ENCODE measurements around the gene INPP5A.
"Not testable (repeated sequence)": the region's sequence is repeated elsewhere in the genome, so short reads cannot be mapped to it uniquely, and the experiment has no call there.

The INPP5A gene

GRCh38 chr10:132703419-132704007 lies 165.9 kb downstream of the INPP5A start:
- no peak overlapping the region for H3K4me3 ChIP-seq (ENCODE audit: low read length)
- no peaks in the 10 kb centered on the region for H3K79me2 ChIP-seq (ENCODE audit: low read length)
- H3K27me3 ChIP-seq (replicated peaks; ENCODE audit: insufficient read depth, low read length) = no peaks in the 10 kb centered on the region; the same call in 1 of the 2 replicates
- H4K20me1 ChIP-seq (ENCODE audit: insufficient read depth, low read length) = no peaks in the 10 kb centered on the region
- H3K4me2 ChIP-seq (ENCODE audit: low read depth, low read length) = no peak overlapping the region
- no peak overlapping the region for H3K9ac ChIP-seq (ENCODE audit: low read length)
- H3K9me2 ChIP-seq (replicated peaks; ENCODE audit: insufficient read depth, low read length) = no peaks in the 10 kb centered on the region
- no peaks in the 10 kb centered on the region for H3K4me1 ChIP-seq (ENCODE audit: low read length)
- H3K36me3 ChIP-seq (replicated peaks; ENCODE audit: insufficient read depth, low read length) = no peaks in the 10 kb centered on the region
- no peak overlapping the region for H3K27ac ChIP-seq (ENCODE audit: low read length)
- no peaks in the 10 kb centered on the region for H3F3A ChIP-seq (ENCODE audit: insufficient read depth, low read length)
- H3K9me3 ChIP-seq (replicated peaks; ENCODE audit: insufficient read depth, low read length) = no peaks in the 10 kb centered on the region
- no peak for DNase-seq
- H2AFZ ChIP-seq (ENCODE audit: low read length) = no peak overlapping the region
- TF ChIP-seq EZH2phosphoT487 (IDR thresholded peaks at IDR 0.05; ENCODE audit: low read length) (no peak), EZH2 (optimal IDR thresholded peaks at IDR 0.05; ENCODE audit: low read depth, low read length) (no peak)
- TF ChIP-seq, protein P1, sequence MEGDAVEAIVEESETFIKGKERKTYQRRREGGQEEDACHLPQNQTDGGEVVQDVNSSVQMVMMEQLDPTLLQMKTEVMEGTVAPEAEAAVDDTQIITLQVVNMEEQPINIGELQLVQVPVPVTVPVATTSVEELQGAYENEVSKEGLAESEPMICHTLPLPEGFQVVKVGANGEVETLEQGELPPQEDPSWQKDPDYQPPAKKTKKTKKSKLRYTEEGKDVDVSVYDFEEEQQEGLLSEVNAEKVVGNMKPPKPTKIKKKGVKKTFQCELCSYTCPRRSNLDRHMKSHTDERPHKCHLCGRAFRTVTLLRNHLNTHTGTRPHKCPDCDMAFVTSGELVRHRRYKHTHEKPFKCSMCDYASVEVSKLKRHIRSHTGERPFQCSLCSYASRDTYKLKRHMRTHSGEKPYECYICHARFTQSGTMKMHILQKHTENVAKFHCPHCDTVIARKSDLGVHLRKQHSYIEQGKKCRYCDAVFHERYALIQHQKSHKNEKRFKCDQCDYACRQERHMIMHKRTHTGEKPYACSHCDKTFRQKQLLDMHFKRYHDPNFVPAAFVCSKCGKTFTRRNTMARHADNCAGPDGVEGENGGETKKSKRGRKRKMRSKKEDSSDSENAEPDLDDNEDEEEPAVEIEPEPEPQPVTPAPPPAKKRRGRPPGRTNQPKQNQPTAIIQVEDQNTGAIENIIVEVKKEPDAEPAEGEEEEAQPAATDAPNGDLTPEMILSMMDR (IDR thresholded peaks at IDR 0.05; ENCODE audit: low read length) = no peak

DNA sequence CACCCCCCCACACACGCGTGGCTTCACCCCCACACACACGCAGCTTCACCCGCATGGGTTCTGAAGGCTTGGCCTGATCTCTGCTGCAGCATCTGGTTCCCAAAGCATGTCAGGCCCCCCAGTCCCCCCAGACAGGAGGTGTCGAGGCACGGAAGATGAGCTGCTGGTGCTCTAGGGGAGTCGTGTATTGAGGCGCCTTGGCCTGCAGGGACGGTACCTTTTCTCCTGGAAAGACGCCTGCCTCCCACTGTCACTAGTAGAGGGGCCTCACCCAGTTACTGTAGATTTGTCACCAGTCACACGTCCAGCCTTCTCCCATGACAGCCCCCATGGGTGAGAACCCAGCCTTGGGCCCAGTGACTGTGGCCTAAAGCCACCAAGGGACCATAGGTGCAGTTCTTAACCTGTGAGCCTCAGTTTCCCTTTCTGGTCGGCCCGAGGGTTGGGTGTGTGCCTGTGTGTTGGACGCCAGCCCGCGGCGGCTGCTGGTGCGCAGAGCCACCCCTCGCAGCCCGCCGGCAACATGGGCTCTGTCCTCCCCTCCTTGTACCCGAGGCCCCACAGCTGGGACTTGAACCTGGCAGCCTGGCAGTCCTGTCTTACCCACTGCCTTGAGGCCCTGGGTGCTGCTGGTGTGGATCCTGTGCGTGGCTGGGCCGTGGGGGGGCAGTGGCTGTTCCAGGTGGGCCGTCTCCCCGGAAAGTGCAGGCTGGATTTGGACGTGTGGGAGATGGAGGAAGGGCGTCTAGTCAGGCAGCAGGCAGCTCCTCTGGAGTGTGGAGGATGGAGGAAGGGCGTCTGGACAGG lies 166.6 kb downstream of the INPP5A start:
- no peaks in the 10 kb centered on the region; the same call in 1 of the 2 replicates for H3K27me3 ChIP-seq (replicated peaks; ENCODE audit: insufficient read depth, low read length)
- H2AFZ ChIP-seq (ENCODE audit: low read length) = no peak overlapping the region
- no peak overlapping the region for H3K4me3 ChIP-seq (ENCODE audit: low read length)
- H3K9me2 ChIP-seq (replicated peaks; ENCODE audit: insufficient read depth, low read length) = no peaks in the 10 kb centered on the region
- H3K9ac ChIP-seq (ENCODE audit: low read length) = no peak overlapping the region
- H3K27ac ChIP-seq (ENCODE audit: low read length) = no peak overlapping the region
- no peaks in the 10 kb centered on the region for H3K4me1 ChIP-seq (ENCODE audit: low read length)
- DNase-seq = no peak
- TF ChIP-seq EZH2phosphoT487 (IDR thresholded peaks at IDR 0.05; ENCODE audit: low read length) (no peak), EZH2 (optimal IDR thresholded peaks at IDR 0.05; ENCODE audit: low read depth, low read length) (no peak)
- TF ChIP-seq, protein P1 (IDR thresholded peaks at IDR 0.05; ENCODE audit: low read length) = no peak
- H3K4me2 ChIP-seq (ENCODE audit: low read depth, low read length) = no peak overlapping the region
- no peaks in the 10 kb centered on the region for H3F3A ChIP-seq (ENCODE audit: insufficient read depth, low read length)
- no peaks in the 10 kb centered on the region for H4K20me1 ChIP-seq (ENCODE audit: insufficient read depth, low read length)
- H3K36me3 ChIP-seq (replicated peaks; ENCODE audit: insufficient read depth, low read length) = no peaks in the 10 kb centered on the region
- no peaks in the 10 kb centered on the region for H3K79me2 ChIP-seq (ENCODE audit: low read length)
- no peaks in the 10 kb centered on the region for H3K9me3 ChIP-seq (replicated peaks; ENCODE audit: insufficient read depth, low read length)

GRCh38 chr10:132704815-132705064 lies 167.2 kb downstream of the INPP5A start:
- H3K4me1 ChIP-seq (ENCODE audit: low read length); H3K9ac ChIP-seq (ENCODE audit: low read length); H3K9me2 ChIP-seq (replicated peaks; ENCODE audit: insufficient read depth, low read length); H3K79me2 ChIP-seq (ENCODE audit: low read length); H3K4me3 ChIP-seq (ENCODE audit: low read length); H3K27ac ChIP-seq (ENCODE audit: low read length); H3K27me3 ChIP-seq (replicated peaks; ENCODE audit: insufficient read depth, low read length); H3K4me2 ChIP-seq (ENCODE audit: low read depth, low read length); H2AFZ ChIP-seq (ENCODE audit: low read length); H4K20me1 ChIP-seq (ENCODE audit: insufficient read depth, low read length); H3F3A ChIP-seq (ENCODE audit: insufficient read depth, low read length); H3K36me3 ChIP-seq (replicated peaks; ENCODE audit: insufficient read depth, low read length); DNase-seq; H3K9me3 ChIP-seq (replicated peaks; ENCODE audit: insufficient read depth, low read length): not testable (repeated sequence)

DNA sequence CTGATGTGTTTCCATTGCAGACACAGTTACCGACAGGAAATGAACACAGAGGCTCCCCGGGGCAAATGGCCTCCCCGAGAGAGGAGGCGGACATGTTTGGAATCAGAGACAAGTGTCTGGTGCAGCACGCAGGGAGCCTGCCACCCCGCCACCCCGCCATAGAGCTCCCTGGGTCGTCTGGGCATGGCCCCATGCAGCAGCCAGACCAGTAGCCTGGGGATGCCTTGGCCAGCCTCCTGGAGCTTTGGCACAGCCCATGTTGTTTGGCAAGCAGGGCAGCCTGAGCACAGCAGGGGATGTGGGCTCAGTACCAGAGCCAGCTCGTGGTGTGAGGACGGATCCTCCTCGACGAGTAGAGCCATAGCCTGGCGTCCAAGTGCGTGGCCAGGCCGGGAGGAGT lies 167.6 kb downstream of the INPP5A start:
- Histone ChIP-seq H3K27me3 (replicated peaks; ENCODE audit: insufficient read depth, low read length) (no peaks in the 10 kb centered on the region; the same call in 1 of the 2 replicates), H3K4me3 (ENCODE audit: low read length) (no peak overlapping the region), H3K4me2 (ENCODE audit: low read depth, low read length) (no peak overlapping the region), H2AFZ (ENCODE audit: low read length) (no peak overlapping the region), H3K9me2 (replicated peaks; ENCODE audit: insufficient read depth, low read length) (no peaks in the 10 kb centered on the region), H3K9me3 (replicated peaks; ENCODE audit: insufficient read depth, low read length) (no peaks in the 10 kb centered on the region), H3F3A (ENCODE audit: insufficient read depth, low read length) (no peaks in the 10 kb centered on the region), H3K4me1 (ENCODE audit: low read length) (no peaks in the 10 kb centered on the region), H3K36me3 (replicated peaks; ENCODE audit: insufficient read depth, low read length) (no peaks in the 10 kb centered on the region), H3K27ac (ENCODE audit: low read length) (no peak overlapping the region), H4K20me1 (ENCODE audit: insufficient read depth, low read length) (no peaks in the 10 kb centered on the region), H3K9ac (ENCODE audit: low read length) (no peak overlapping the region), H3K79me2 (ENCODE audit: low read length) (no peaks in the 10 kb centered on the region)
- no peak for DNase-seq
- TF ChIP-seq EZH2 (optimal IDR thresholded peaks at IDR 0.05; ENCODE audit: low read depth, low read length) (no peak), EZH2phosphoT487 (IDR thresholded peaks at IDR 0.05; ENCODE audit: low read length) (no peak)
- TF ChIP-seq, protein P1 (IDR thresholded peaks at IDR 0.05; ENCODE audit: low read length) = no peak
